H54 (cell line): ENCODE measurements around the gene PPP2R5E.
"Not testable (repeated sequence)": the region's sequence is repeated elsewhere in the genome, so short reads cannot be mapped to it uniquely, and the experiment has no call there.

Source experiments
- DNase-seq: peaks from one replicate; pipeline ENCODE4 v3.0.0; 2011; ENCODE audit warnings: low spot score, mixed read lengths; ENCODE audit not compliant: insufficient read length
- FAIRE-seq: peaks from 3 replicates; lab custom pipeline; 2011; peaks lifted over from hg19 to GRCh38; lab: Jason Lieb, UNC
- POLR2A ChIP-seq: IDR thresholded peaks from 2 replicates; pipeline ENCODE4 v1.6.1; 2011; ENCODE audit warnings: low read depth, mild to moderate bottlenecking, low read length

The PPP2R5E gene

GRCh38 chr14:63543000-63543825 lies at the start of gene PPP2R5E:
PPP2R5E (minus strand) TSS chr14:63543377; CDS start chr14:63539685, 3,692 bp downstream.
- DNase-seq: peak; percentile 90
- FAIRE-seq: peak; percentile 98
- TF ChIP-seq POLR2A: peak; percentile 56

- not testable (repeated sequence) for FAIRE-seq, DNase-seq
Measured at GRCh38 chr14:63583046-63583445, 39.9 kb upstream of the PPP2R5E start.

GRCh38 chr14:63581491-63581890 lies 38.3 kb upstream of the PPP2R5E start:
- FAIRE-seq (no peak), DNase-seq (no peak)
- TF ChIP-seq POLR2A: no peak

- DNase-seq: no peak
- TF ChIP-seq POLR2A: no peak
- FAIRE-seq: no peak
Measured at GRCh38 chr14:63578300-63578699, 35.1 kb upstream of the PPP2R5E start.

GRCh38 chr14:63573581-63573980 lies 30.4 kb upstream of the PPP2R5E start:
- TF ChIP-seq POLR2A: no peak
- DNase-seq (peak; percentile 23), FAIRE-seq (peak; percentile 85)

- DNase-seq (no peak), FAIRE-seq (no peak)
- no peak for TF ChIP-seq POLR2A
Measured at GRCh38 chr14:63565448-63565847, 22.3 kb upstream of the PPP2R5E start.

GRCh38 chr14:63564318-63564717 lies 21.1 kb upstream of the PPP2R5E start:
- FAIRE-seq (peak; percentile 94), DNase-seq (peak; percentile 20)
- TF ChIP-seq POLR2A: no peak

- TF ChIP-seq POLR2A: no peak
- FAIRE-seq (peak; percentile 95), DNase-seq (no peak)
Measured at GRCh38 chr14:63563370-63564026, 20.3 kb upstream of the PPP2R5E start.

- FAIRE-seq (peak; percentile 57), DNase-seq (no peak)
- no peak for TF ChIP-seq POLR2A
Measured at GRCh38 chr14:63562405-63562804, 19.2 kb upstream of the PPP2R5E start.

GRCh38 chr14:63555572-63555971 lies 12.4 kb upstream of the PPP2R5E start:
- DNase-seq: no peak
- TF ChIP-seq POLR2A: no peak
- no peak for FAIRE-seq

GRCh38 chr14:63551332-63551731 lies 8.2 kb upstream of the PPP2R5E start:
- TF ChIP-seq POLR2A: no peak
- FAIRE-seq: peak; percentile 99
- DNase-seq: peak; percentile 47

- FAIRE-seq (no peak), DNase-seq (no peak)
Measured at GRCh38 chr14:63547798-63548335, 4.7 kb upstream of the PPP2R5E start.

GRCh38 chr14:63545431-63545830 lies 2.3 kb upstream of the PPP2R5E start:
- FAIRE-seq: no peak
- TF ChIP-seq POLR2A: no peak
- no peak for DNase-seq

More at GRCh38 chr14:63547798-63548335, 4.7 kb upstream of the PPP2R5E start:
- TF ChIP-seq POLR2A: no peak

GRCh38 chr14:63544591-63545299 lies 1.6 kb upstream of the PPP2R5E start:
- TF ChIP-seq POLR2A: no peak
- DNase-seq: no peak
- FAIRE-seq: peak; percentile 95
